Mesenchymal stem cell (in vitro differentiated cells and primary cell): Measurements from ENCODE around the gene CERS2.

ENCODE experiments used
- DNase-seq: peaks from one replicate; pipeline ENCODE4 v3.0.0-alpha.2; 2013
- H2AFZ ChIP-seq: one replicate; pipeline ENCODE4 v1.6.1; 2013; ENCODE audit warnings: low read depth, mild to moderate bottlenecking, control low read depth, inconsistent platforms, low read length, moderate library complexity
- H2AK5ac ChIP-seq: 2 replicates; pipeline ENCODE4 v1.6.1; 2013; ENCODE audit warnings: low read length, moderate library complexity, mild to moderate bottlenecking, inconsistent platforms; ENCODE audit not compliant: severe bottlenecking
- H2BK120ac ChIP-seq: one replicate; pipeline ENCODE4 v1.6.1; 2013; ENCODE audit warnings: low read depth, mild to moderate bottlenecking, inconsistent platforms, low read length, moderate library complexity
- H2BK12ac ChIP-seq, 2 experiments: one replicate each; pipeline ENCODE4 v1.6.1; 2013; ENCODE audit warnings: inconsistent platforms in 2 of 2, low read length in 2 of 2, mild to moderate bottlenecking in 2 of 2, moderate library complexity in 2 of 2, control low read depth in 1 of 2
- H2BK15ac ChIP-seq: one replicate; pipeline ENCODE4 v1.6.1; 2013; ENCODE audit warnings: mild to moderate bottlenecking, low read depth, inconsistent platforms; ENCODE audit not compliant: poor library complexity, severe bottlenecking
- H2BK5ac ChIP-seq: 2 replicates; pipeline ENCODE4 v1.6.1; 2013; ENCODE audit warnings: low read depth, mild to moderate bottlenecking, low read length, control low read depth, inconsistent platforms; ENCODE audit not compliant: poor library complexity, severe bottlenecking
- H3K14ac ChIP-seq, 2 experiments: one replicate each; pipeline ENCODE4 v1.6.1; 2013; ENCODE audit warnings: inconsistent platforms in 2 of 2, low read length in 2 of 2, control low read depth in 1 of 2, mild to moderate bottlenecking in 1 of 2, moderate library complexity in 1 of 2
- H3K18ac ChIP-seq, 2 experiments: one replicate each; pipeline ENCODE4 v1.6.1; 2013; ENCODE audit warnings: inconsistent platforms in 2 of 2, low read length in 2 of 2, control low read depth in 1 of 2, low read depth in 1 of 2, mild to moderate bottlenecking in 1 of 2
- H3K23ac ChIP-seq, 2 experiments: one replicate each; pipeline ENCODE4 v1.6.1; 2013; ENCODE audit warnings: inconsistent platforms in 2 of 2, low read length in 2 of 2, mild to moderate bottlenecking in 2 of 2, moderate library complexity in 2 of 2, control low read depth in 1 of 2
- H3K27ac ChIP-seq: 2 replicates; pipeline ENCODE4 v1.5.1; 2013; ENCODE audit warnings: mild to moderate bottlenecking, moderate library complexity, low read length, control low read depth, inconsistent platforms; ENCODE audit not compliant: poor library complexity, severe bottlenecking
- H3K27me3 ChIP-seq, 2 experiments: 2 replicates each; pipeline versions ENCODE4 v1.6.1 to v1.7.0; 2013; ENCODE audit warnings: low read length in 2 of 2, mild to moderate bottlenecking in 2 of 2, moderate library complexity in 2 of 2, control low read depth in 1 of 2, inconsistent platforms in 1 of 2; ENCODE audit not compliant: control insufficient read depth in 1 of 2, insufficient read depth in 1 of 2
- H3K36me3 ChIP-seq, 2 experiments: 2 replicates each; pipeline versions ENCODE4 v1.6.1 to v1.7.0; 2013; ENCODE audit warnings: low read length in 2 of 2, control low read depth in 1 of 2, inconsistent platforms in 1 of 2, low read depth in 1 of 2, mild to moderate bottlenecking in 1 of 2; ENCODE audit not compliant: insufficient read depth in 2 of 2, control insufficient read depth in 1 of 2
- H3K4ac ChIP-seq, 2 experiments: one replicate each; pipeline ENCODE4 v1.6.1; 2013; ENCODE audit warnings: inconsistent platforms in 2 of 2, low read length in 2 of 2, mild to moderate bottlenecking in 2 of 2, moderate library complexity in 2 of 2, control low read depth in 1 of 2, low read depth in 1 of 2
- H3K4me1 ChIP-seq: 2 replicates; pipeline ENCODE4 v1.6.1; 2013; ENCODE audit warnings: low read depth, low read length, control low read depth; ENCODE audit not compliant: control insufficient read depth, insufficient read depth
- H3K4me2 ChIP-seq: 2 replicates; pipeline ENCODE4 v1.6.1; 2013; ENCODE audit warnings: low read length, mild to moderate bottlenecking, inconsistent platforms; ENCODE audit not compliant: poor library complexity, severe bottlenecking
- H3K4me3 ChIP-seq, 2 experiments: 2 replicates each; pipeline versions ENCODE4 v1.5.1 to v1.7.0; 2013; ENCODE audit warnings: low read length in 2 of 2, mild to moderate bottlenecking in 2 of 2, control low read depth in 1 of 2, low read depth in 1 of 2; ENCODE audit not compliant: insufficient read depth in 1 of 2
- H3K79me1 ChIP-seq: replicated peaks from 2 replicates; pipeline ENCODE4 v1.6.1; 2013; ENCODE audit warnings: mild to moderate bottlenecking, control low read depth, low read length, inconsistent platforms; ENCODE audit not compliant: poor library complexity, severe bottlenecking
- H3K9ac ChIP-seq: 2 replicates; pipeline ENCODE4 v1.7.0; 2013; ENCODE audit warnings: mild to moderate bottlenecking, low read length, moderate library complexity
- H3K9me3 ChIP-seq: 2 replicates; pipeline ENCODE4 v1.7.0; 2013; ENCODE audit warnings: mild to moderate bottlenecking, low read length; ENCODE audit not compliant: control insufficient read depth
- H4K8ac ChIP-seq: one replicate; pipeline ENCODE4 v1.6.1; 2013; ENCODE audit warnings: inconsistent platforms, mild to moderate bottlenecking, low read length, moderate library complexity
- H4K91ac ChIP-seq: one replicate; pipeline ENCODE4 v1.6.1; 2013; ENCODE audit warnings: mild to moderate bottlenecking, low read length, inconsistent platforms
- WGBS: methylation state at CpG from one replicate; pipeline ENCODE4 v1.1.7; 2013; ENCODE audit warnings: mixed read lengths; 5-methylcytosine and 5-hydroxymethylcytosine counted together

CERS2 gene

GRCh38 chr1:150928286-150928685 is 46.3 kb downstream of the CERS2 start:
- Histone ChIP-seq H3K23ac (no peak overlapping the region), H2BK120ac (no peak overlapping the region), H3K18ac (no peak overlapping the region), H3K9me3 (peaks cover 18% of the 10 kb centered on the region), H2BK15ac (no peak overlapping the region), H2AFZ (no peak overlapping the region), H3K27ac (no peak overlapping the region), H4K91ac (no peak overlapping the region), H3K4me2 (no peak overlapping the region), H4K8ac (no peak overlapping the region), H3K79me1 (peaks cover 12% of the 10 kb centered on the region), H3K4me1 (peaks cover 5% of the 10 kb centered on the region), H3K14ac (no peak overlapping the region), H3K9ac (no peak overlapping the region), H3K4ac (no peak overlapping the region), H2BK12ac (no peak overlapping the region), H3K4me3 (no peak overlapping the region), H2BK5ac (no peak overlapping the region), H3K27me3 (no peaks in the 10 kb centered on the region), H2AK5ac (no peak overlapping the region), H3K36me3 (peaks cover 26 to 55% of the 10 kb centered on the region in 2 experiments)
- no peak for DNase-seq
- 100% methylated on average over 2 of the region's 3 CpGs for WGBS

- Histone ChIP-seq H3K4ac (no peak overlapping the region), H4K91ac (no peak overlapping the region), H3K4me2 (no peak overlapping the region), H2BK120ac (no peak overlapping the region), H2BK12ac (no peak overlapping the region), H3K27me3 (no peaks in the 10 kb centered on the region), H3K4me1 (peaks cover 7% of the 10 kb centered on the region), H3K36me3 (peaks cover 22 to 48% of the 10 kb centered on the region in 2 experiments), H3K27ac (no peak overlapping the region), H2AK5ac (no peak overlapping the region), H2BK15ac (no peak overlapping the region), H2AFZ (no peak overlapping the region), H3K9me3 (peaks cover 15% of the 10 kb centered on the region), H2BK5ac (no peak overlapping the region), H3K4me3 (peak overlapping the region in 1 of 2 experiments; percentile 16), H3K9ac (no peak overlapping the region), H3K14ac (no peak overlapping the region), H4K8ac (no peak overlapping the region), H3K79me1 (peaks cover 12% of the 10 kb centered on the region), H3K18ac (no peak overlapping the region), H3K23ac (no peak overlapping the region)
- DNase-seq, result no peak
- WGBS, result 96% methylated on average over 4 of the region's 4 CpGs
Measured at GRCh38 chr1:150927624-150928023, 47.0 kb downstream of the CERS2 start.

- peak; percentile 96 for DNase-seq
- H3K27me3 ChIP-seq, result no peaks in the 10 kb centered on the region
- 1% methylated on average over 35 of the region's 39 CpGs for WGBS
- peak within 1 kb of the TSS; percentile 92 for H3K27ac ChIP-seq
- no peak within 1 kb of the TSS for H3K23ac ChIP-seq
- peak within 1 kb of the TSS in 1 of 2 experiments; percentile 15 for H2BK12ac ChIP-seq
- H3K14ac ChIP-seq, result peak within 1 kb of the TSS in 1 of 2 experiments; percentile 28
- H3K18ac ChIP-seq, result peak within 1 kb of the TSS; percentile 68 to 95
- H3K4ac ChIP-seq, result peak within 1 kb of the TSS in 1 of 2 experiments; percentile 99
- peak within 1 kb of the TSS; percentile 59 for H3K4me2 ChIP-seq
- H3K36me3 ChIP-seq, result peaks cover 18 to 37% of the 10 kb centered on the region in 2 experiments
- H3K4me3 ChIP-seq, result peak within 1 kb of the TSS; percentile 72 to 87
- peaks cover 11% of the 10 kb centered on the region for H3K79me1 ChIP-seq
- H4K91ac ChIP-seq, result no peak within 1 kb of the TSS
- H3K9ac ChIP-seq, result peak within 1 kb of the TSS; percentile 97
- peaks cover 4% of the 10 kb centered on the region for H3K9me3 ChIP-seq
- no peak within 1 kb of the TSS for H2AK5ac ChIP-seq
- peak within 1 kb of the TSS; percentile 54 for H4K8ac ChIP-seq
- H2BK120ac ChIP-seq, result no peak within 1 kb of the TSS
- H2AFZ ChIP-seq, result peak within 1 kb of the TSS; percentile 85
- peaks cover 7% of the 10 kb centered on the region for H3K4me1 ChIP-seq
- H2BK15ac ChIP-seq, result peak within 1 kb of the TSS; percentile 44
- peak within 1 kb of the TSS; percentile 77 for H2BK5ac ChIP-seq
Measured at GRCh38 chr1:150926097-150926741, 48.4 kb downstream of the CERS2 start, which contains the start of gene SETDB1. Gene SETDB1, plus strand, starts transcription at chr1:150926363. Its CDS starts 1,352 bp downstream, at chr1:150927715.

GRCh38 chr1:150925080-150925479 is 49.6 kb downstream of the CERS2 start:
- WGBS, result 95% methylated on average over 12 of the region's 23 CpGs
- no peak overlapping the region for H2BK5ac ChIP-seq
- H3K14ac ChIP-seq, result no peak overlapping the region

More at GRCh38 chr1:150925080-150925479, 49.6 kb downstream of the CERS2 start:
- Histone ChIP-seq H3K27me3 (no peaks in the 10 kb centered on the region), H3K4me2 (no peak overlapping the region), H3K36me3 (peaks cover 9 to 25% of the 10 kb centered on the region in 2 experiments), H3K79me1 (peaks cover 11% of the 10 kb centered on the region), H3K23ac (no peak overlapping the region), H2BK15ac (no peak overlapping the region), H3K9me3 (no peaks in the 10 kb centered on the region), H2AFZ (no peak overlapping the region), H3K9ac (no peak overlapping the region), H4K8ac (no peak overlapping the region), H3K18ac (no peak overlapping the region), H2BK120ac (no peak overlapping the region), H2BK12ac (no peak overlapping the region), H3K4me1 (peaks cover 7% of the 10 kb centered on the region), H4K91ac (no peak overlapping the region), H3K4me3 (peak overlapping the region in 1 of 2 experiments; percentile 87), H2AK5ac (no peak overlapping the region), H3K4ac (no peak overlapping the region), H3K27ac (no peak overlapping the region)
- no peak for DNase-seq
